Peyer's patch (tissue), 4 donors: ENCODE measurements around the gene DEFB129.

Experiments
- POLR2A ChIP-seq, 2 donors: fragments of 450-650 bp; IDR thresholded peaks; one replicate each; pipeline ENCODE4 v1.5.1; 2017; ENCODE audit warnings: antibody characterized with exemption in 2 of 2, mild to moderate bottlenecking in 2 of 2, moderate library complexity in 2 of 2
- TF ChIP-seq, protein P1 (sequence below), 6 experiments: fragments of 450-650 bp in 4 of 6; fragments of 200-600 bp in 2 of 6; sonication (generic) in 1 of 6; IDR thresholded peaks; one replicate each; pipeline ENCODE4 v1.5.1; 2017 to 2019; ENCODE audit warnings: antibody characterized with exemption in 6 of 6, mild to moderate bottlenecking in 3 of 6, moderate library complexity in 1 of 6

DNA sequence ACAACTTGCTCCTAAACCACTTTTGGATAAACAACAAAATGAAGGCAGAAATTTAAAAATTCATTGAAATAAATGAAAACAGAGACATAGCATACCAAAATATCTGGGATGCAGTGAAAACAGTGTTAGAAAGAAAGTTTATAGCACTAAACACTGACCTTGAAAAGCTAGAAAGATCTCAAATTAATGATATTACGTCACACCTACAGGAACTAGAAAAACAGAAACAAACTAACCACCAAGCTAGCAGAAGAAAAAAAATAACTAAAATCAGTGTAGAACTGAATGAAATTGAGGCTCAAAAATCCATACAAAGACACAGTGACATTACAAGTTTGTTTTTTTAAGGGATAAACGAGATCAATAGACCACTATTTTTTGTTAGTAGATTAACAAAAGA, 42.8 kb upstream of the DEFB129 start:
- no peak for TF ChIP-seq POLR2A (IDR thresholded peaks at IDR 0.05)
- TF ChIP-seq, protein P1, sequence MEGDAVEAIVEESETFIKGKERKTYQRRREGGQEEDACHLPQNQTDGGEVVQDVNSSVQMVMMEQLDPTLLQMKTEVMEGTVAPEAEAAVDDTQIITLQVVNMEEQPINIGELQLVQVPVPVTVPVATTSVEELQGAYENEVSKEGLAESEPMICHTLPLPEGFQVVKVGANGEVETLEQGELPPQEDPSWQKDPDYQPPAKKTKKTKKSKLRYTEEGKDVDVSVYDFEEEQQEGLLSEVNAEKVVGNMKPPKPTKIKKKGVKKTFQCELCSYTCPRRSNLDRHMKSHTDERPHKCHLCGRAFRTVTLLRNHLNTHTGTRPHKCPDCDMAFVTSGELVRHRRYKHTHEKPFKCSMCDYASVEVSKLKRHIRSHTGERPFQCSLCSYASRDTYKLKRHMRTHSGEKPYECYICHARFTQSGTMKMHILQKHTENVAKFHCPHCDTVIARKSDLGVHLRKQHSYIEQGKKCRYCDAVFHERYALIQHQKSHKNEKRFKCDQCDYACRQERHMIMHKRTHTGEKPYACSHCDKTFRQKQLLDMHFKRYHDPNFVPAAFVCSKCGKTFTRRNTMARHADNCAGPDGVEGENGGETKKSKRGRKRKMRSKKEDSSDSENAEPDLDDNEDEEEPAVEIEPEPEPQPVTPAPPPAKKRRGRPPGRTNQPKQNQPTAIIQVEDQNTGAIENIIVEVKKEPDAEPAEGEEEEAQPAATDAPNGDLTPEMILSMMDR (IDR thresholded peaks at IDR 0.05): no peak
